Tibial nerve (tissue), 4 donors: ENCODE measurements around the gene PABPN1L. TPM values are rescaled to one million over a fixed set of nuclear protein-coding genes. Genes with fewer than 3 reads are reported as not detected.

Experiments used
- DNase-seq, 2 donors: peaks; one replicate each; pipeline ENCODE4 v3.0.0-alpha.2; 2019; ENCODE audit warnings: low spot score in 2 of 2
- H3K27ac ChIP-seq, 4 donors: fragments of 200-600 bp; sonication (generic) in 3 of 4; one replicate each; pipeline ENCODE4 v1.5.1; 2017 to 2019; ENCODE audit warnings: mild to moderate bottlenecking in 1 of 4
- H3K27me3 ChIP-seq, 2 donors: fragments of 200-600 bp; sonication (generic) in 1 of 2; one replicate each; pipeline versions ENCODE4 v1.5.1 to v1.6.0; 2017 to 2019
- H3K36me3 ChIP-seq, 3 donors: fragments of 200-600 bp; sonication (generic); one replicate each; pipeline ENCODE4 v1.5.1; 2018 to 2019
- H3K4me1 ChIP-seq, 4 donors: fragments of 200-600 bp; sonication (generic) in 3 of 4; one replicate each; pipeline ENCODE4 v1.5.1; 2017 to 2019
- H3K4me3 ChIP-seq, 4 donors: fragments of 200-600 bp; sonication (generic) in 3 of 4; one replicate each; pipeline ENCODE4 v1.5.1; 2017 to 2019; ENCODE audit warnings: mild to moderate bottlenecking in 1 of 4, moderate library complexity in 1 of 4
- H3K9me3 ChIP-seq, 4 donors: fragments of 200-600 bp; sonication (generic) in 3 of 4; one replicate each; pipeline ENCODE4 v1.5.1; 2017 to 2019
- EP300 ChIP-seq, 2 donors: sonication (generic); formaldehyde crosslinking; IDR thresholded peaks; one replicate each; pipeline ENCODE4 v1.6.1; 2017; ENCODE audit warnings: antibody characterized with exemption in 2 of 2, mild to moderate bottlenecking in 1 of 2
- POLR2A ChIP-seq, 2 donors: fragments of 450-650 bp; IDR thresholded peaks; one replicate each; pipeline ENCODE4 v1.6.1; 2017; ENCODE audit warnings: antibody characterized with exemption in 2 of 2, mild to moderate bottlenecking in 2 of 2, moderate library complexity in 2 of 2
- WGBS, 2 donors: methylation state at CpG; one replicate each; pipeline ENCODE4 v1.1.5; 2018; 5-methylcytosine and 5-hydroxymethylcytosine counted together
- total RNA-seq, 4 donors: library from RNA; depleted of rRNA; stranded (reverse); fragments of >200 nt; gene quantifications; one replicate each; pipeline ENCODE4 v1.1.0, GENCODE V29; 2016
- TF ChIP-seq, protein P1 (sequence below), 5 experiments: fragments of 200-600 bp in 3 of 5; fragments of 450-650 bp in 2 of 5; sonication (generic) in 3 of 5; IDR thresholded peaks; one replicate each; pipeline ENCODE4 v1.5.1; 2016 to 2019; ENCODE audit warnings: antibody characterized with exemption in 5 of 5, mild to moderate bottlenecking in 3 of 5, moderate library complexity in 2 of 5

The PABPN1L gene
- total RNA-seq, 4 donors from 2014 or later: not detected

DNA sequence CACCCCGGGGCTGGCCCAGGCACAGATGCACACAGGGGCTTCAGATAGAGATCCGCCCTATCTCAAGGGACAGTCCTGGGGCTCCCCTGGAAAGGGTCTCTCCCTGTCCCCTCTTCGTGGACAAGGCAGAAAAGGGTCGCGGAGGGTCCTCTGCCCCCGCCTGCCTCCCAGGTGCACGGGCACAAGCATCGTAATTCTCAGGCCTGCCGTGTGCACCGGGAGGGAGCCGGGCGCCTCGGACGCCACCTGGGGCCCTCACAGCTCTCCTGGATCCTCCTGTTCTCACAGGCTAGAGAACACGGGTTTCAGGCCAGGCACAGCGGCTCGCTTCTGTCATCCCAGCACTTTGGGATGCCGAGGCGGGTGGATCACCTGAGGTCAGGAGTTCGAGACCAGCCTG is 11.9 kb upstream of the PABPN1L start:
- peaks cover 0 to 13% of the 10 kb centered on the region in 2 donors for H3K27me3 ChIP-seq
- H3K36me3 ChIP-seq: peaks cover 0 to 24% (median 0%) of the 10 kb centered on the region in 3 donors
- H3K9me3 ChIP-seq: no peaks in the 10 kb centered on the region
- TF ChIP-seq, protein P1, sequence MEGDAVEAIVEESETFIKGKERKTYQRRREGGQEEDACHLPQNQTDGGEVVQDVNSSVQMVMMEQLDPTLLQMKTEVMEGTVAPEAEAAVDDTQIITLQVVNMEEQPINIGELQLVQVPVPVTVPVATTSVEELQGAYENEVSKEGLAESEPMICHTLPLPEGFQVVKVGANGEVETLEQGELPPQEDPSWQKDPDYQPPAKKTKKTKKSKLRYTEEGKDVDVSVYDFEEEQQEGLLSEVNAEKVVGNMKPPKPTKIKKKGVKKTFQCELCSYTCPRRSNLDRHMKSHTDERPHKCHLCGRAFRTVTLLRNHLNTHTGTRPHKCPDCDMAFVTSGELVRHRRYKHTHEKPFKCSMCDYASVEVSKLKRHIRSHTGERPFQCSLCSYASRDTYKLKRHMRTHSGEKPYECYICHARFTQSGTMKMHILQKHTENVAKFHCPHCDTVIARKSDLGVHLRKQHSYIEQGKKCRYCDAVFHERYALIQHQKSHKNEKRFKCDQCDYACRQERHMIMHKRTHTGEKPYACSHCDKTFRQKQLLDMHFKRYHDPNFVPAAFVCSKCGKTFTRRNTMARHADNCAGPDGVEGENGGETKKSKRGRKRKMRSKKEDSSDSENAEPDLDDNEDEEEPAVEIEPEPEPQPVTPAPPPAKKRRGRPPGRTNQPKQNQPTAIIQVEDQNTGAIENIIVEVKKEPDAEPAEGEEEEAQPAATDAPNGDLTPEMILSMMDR (IDR thresholded peaks at IDR 0.05): no peak
- TF ChIP-seq EP300 (IDR thresholded peaks at IDR 0.05) (no peak), POLR2A (IDR thresholded peaks at IDR 0.05) (no peak)
- DNase-seq: no peak
- H3K27ac ChIP-seq: no peak overlapping the region
- no peak overlapping the region for H3K4me3 ChIP-seq
- 93 to 97% methylated on average over 19 to 20 of the region's 20 CpGs for WGBS, 2 donors
- H3K4me1 ChIP-seq: peaks cover 0 to 20% (median 0%) of the 10 kb centered on the region in 4 donors

DNA sequence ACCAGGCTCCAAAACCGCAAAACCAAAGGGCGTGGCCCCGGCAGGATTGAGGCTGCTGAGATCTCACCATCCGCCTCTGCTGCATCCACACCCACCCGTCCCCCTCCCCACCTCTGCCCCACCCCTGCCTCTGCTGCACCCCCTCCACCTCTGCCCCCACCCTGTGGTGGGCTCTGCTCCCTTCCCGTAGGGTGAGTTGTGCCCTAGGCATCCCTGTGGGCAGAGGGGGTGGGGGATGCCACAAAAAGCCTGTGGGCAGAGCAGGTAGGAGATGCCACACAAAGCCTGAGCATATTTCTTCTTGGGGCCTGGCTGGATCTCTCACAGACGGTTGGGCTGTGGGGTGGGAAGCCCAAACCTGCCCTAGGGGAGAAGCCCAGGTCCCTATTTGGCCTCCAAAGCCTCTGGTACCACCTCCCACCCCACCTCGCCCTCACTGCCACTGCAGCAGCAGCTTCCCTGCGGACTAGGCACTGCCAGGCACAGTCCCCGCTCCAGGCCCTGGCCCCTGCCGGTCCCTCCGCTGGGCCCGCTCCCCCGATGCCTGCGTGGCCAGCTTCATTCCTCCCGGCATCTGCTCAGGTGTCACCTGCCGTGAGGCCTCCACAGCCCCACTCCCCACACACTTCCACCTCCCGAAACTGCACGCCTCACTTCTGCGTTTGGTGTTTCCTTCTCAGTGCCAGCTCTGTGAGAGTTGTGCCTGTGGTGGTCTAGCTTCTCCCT is 11.3 kb upstream of the PABPN1L start:
- Histone ChIP-seq H3K27ac (no peak overlapping the region), H3K4me3 (no peak overlapping the region), H3K27me3 (peaks cover 0 to 13% of the 10 kb centered on the region in 2 donors), H3K9me3 (no peaks in the 10 kb centered on the region), H3K4me1 (peaks cover 0 to 20% (median 0%) of the 10 kb centered on the region in 4 donors), H3K36me3 (peaks cover 0 to 24% (median 0%) of the 10 kb centered on the region in 3 donors)
- no peak for DNase-seq
- WGBS, 2 donors: 85 to 92% methylated on average over 17 to 20 of the region's 20 CpGs
- TF ChIP-seq, protein P1 (IDR thresholded peaks at IDR 0.05): no peak
- TF ChIP-seq EP300 (IDR thresholded peaks at IDR 0.05) (no peak), POLR2A (IDR thresholded peaks at IDR 0.05) (no peak)

DNA sequence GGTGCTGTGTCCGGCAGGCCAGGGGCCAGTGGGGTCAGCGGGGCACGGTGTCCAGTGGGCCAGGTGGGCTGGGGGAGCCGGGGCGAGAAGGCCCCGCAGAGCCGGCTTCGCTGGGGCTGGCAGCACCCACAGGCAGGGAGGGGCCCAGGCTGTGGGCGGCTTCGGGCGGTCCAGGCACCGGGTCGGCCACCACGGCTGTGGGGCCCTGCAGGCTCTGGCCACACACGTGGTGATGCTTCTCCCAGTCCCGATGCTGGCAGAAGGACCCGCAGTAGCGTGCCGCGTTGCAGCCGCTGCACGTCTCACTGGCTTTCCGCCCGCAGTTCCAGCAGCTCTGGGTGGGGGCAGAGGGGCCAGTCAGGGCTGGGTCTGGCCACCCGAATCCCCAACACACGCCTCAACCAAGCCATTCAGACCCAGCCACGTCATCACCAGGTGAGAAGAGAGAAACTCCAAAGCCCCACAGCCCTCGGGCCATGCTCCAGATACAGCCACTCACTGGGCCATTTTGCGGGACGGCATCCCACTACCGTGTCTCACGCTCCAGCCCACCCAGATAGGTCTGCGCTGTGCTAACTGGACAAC is 10.6 kb upstream of the PABPN1L start:
- WGBS, 2 donors: 82 to 83% methylated on average over 21 to 25 of the region's 33 CpGs
- DNase-seq: no peak
- Histone ChIP-seq H3K4me3 (no peak overlapping the region), H3K27me3 (peaks cover 0 to 14% of the 10 kb centered on the region in 2 donors), H3K9me3 (no peaks in the 10 kb centered on the region), H3K4me1 (peaks cover 0 to 16% (median 0%) of the 10 kb centered on the region in 4 donors), H3K27ac (no peak overlapping the region), H3K36me3 (peaks cover 0 to 24% (median 0%) of the 10 kb centered on the region in 3 donors)
- TF ChIP-seq POLR2A (IDR thresholded peaks at IDR 0.05): no peak
- TF ChIP-seq, protein P1 (IDR thresholded peaks at IDR 0.05): no peak
- TF ChIP-seq EP300 (IDR thresholded peaks at IDR 0.05): no peak

DNA sequence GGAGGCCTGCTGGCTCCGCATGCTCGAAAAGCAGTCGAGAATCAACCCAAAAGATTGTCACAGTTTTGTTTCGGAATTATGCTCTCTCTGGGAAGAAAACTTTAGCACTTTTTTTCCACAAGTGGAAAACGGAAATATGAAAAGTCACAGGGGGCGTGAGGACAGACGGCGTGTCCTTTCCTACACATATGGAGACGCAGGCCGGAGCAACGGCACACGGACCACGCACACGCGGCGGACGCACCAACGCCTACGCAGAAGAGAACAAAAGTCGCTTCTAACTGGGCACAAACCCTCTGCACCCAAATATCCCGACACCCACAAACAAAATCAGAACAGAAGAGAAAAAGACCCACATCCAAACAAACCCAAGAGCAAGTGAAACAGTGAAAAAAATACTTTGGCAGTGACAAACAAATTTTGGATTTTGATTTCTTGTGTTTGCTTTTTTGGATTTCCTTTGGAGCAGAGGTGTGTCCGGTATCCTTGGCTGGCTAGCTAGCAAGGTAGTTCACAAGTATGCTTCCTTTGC is 9.3 kb upstream of the PABPN1L start:
- H3K4me3 ChIP-seq: no peak overlapping the region
- no peak for DNase-seq
- peaks cover 0 to 18% of the 10 kb centered on the region in 2 donors for H3K27me3 ChIP-seq
- H3K9me3 ChIP-seq: no peaks in the 10 kb centered on the region
- WGBS, 2 donors: 78 to 85% methylated on average over 22 of the region's 22 CpGs
- TF ChIP-seq POLR2A (IDR thresholded peaks at IDR 0.05) (no peak), EP300 (IDR thresholded peaks at IDR 0.05) (peak in 1 of 2 donors; percentile 8)
- TF ChIP-seq, protein P1 (IDR thresholded peaks at IDR 0.05): no peak
- H3K36me3 ChIP-seq: peaks cover 0 to 24% (median 0%) of the 10 kb centered on the region in 3 donors
- H3K4me1 ChIP-seq: peaks cover 0 to 15% (median 0%) of the 10 kb centered on the region in 4 donors
- H3K27ac ChIP-seq: no peak overlapping the region
